ENCODE data around the gene COMMD7. TPM values are rescaled to one million over a fixed set of nuclear protein-coding genes. Genes with fewer than 3 reads are reported as not detected.
"Not testable (repeated sequence)": the region's sequence is repeated elsewhere in the genome, so short reads cannot be mapped to it uniquely, and the experiment has no call there.

COMMD7 gene
- polyA plus RNA-seq, 1 experiment, result 84.8 TPM

DNA sequence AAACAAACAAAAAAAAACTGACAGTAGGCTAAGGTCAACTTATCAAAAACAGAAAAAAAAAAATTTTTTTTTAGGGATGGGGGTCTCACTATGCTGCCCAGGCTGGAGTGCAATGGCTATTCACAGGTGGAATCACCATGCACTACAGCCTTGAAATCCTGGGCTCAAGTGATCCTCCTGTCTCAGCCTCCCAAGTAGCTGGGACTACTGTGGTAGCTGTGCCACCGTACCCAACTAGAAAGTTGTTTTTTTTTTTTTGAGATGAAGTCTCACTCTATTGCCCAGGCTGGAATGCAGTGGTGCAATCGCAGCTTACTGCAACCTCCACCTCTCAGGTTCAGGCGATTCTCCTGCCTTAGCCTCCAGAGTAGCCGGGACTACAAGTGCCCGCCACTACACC lies 2.1 kb downstream of the COMMD7 start:
- TF ChIP-seq, protein P1, sequence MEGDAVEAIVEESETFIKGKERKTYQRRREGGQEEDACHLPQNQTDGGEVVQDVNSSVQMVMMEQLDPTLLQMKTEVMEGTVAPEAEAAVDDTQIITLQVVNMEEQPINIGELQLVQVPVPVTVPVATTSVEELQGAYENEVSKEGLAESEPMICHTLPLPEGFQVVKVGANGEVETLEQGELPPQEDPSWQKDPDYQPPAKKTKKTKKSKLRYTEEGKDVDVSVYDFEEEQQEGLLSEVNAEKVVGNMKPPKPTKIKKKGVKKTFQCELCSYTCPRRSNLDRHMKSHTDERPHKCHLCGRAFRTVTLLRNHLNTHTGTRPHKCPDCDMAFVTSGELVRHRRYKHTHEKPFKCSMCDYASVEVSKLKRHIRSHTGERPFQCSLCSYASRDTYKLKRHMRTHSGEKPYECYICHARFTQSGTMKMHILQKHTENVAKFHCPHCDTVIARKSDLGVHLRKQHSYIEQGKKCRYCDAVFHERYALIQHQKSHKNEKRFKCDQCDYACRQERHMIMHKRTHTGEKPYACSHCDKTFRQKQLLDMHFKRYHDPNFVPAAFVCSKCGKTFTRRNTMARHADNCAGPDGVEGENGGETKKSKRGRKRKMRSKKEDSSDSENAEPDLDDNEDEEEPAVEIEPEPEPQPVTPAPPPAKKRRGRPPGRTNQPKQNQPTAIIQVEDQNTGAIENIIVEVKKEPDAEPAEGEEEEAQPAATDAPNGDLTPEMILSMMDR (IDR thresholded peaks at IDR 0.05; ENCODE audit: low read depth, low read length), result no peak
- POLR2A ChIA-PET, result no interaction called here

DNA sequence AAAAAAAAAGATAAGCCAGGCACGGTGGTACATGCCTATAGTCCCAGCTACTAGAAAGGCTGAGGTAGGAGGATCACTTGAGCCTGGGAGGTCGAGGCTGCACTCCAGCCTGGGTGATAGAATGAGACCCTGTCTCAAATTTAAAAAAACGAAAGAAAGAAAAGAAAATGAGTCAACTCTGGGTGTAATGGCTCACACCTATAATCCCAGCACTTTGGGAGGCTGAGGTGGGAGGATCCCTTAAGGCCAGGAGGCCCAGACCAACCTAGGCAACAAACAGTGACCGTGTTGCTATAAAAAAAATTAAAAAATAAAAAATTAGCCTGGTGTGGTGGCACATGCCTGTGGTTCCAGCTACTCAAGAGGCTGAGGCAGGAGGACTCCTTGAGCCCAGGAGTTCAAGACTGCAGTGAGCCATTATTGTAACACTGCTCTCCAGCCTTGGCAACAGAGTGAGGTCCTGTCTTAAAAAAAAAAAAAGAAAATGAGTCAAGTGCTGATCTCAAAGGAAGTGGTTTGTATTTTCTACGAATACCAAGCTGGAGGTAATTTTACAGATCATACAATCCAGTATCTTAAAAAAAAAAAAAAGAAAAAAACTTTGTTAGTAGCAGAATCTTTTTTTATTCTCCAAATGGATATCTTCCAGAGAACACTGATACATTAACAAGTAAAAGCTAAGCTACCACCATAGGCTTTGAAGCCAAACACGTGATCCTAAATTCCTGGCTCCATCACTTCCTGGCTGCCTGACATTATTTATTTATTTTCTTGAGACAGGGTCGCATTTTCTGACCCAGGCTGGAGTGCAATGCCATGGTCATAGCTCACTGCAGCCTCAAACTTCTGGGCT lies 5.7 kb downstream of the COMMD7 start:
- Histone ChIP-seq H3K4me3 (ENCODE audit: low read depth, low read length) (no peak overlapping the region), H3K27ac (ENCODE audit: low read depth, low read length) (peak overlapping the region; percentile 78), H3K9me3 (ENCODE audit: control insufficient read depth, insufficient read depth, low read length) (no peaks in the 10 kb centered on the region), H3K27me3 (ENCODE audit: control insufficient read depth, insufficient read depth, low read length) (no peaks in the 10 kb centered on the region)
- peak; percentile 65 for DNase-seq (ENCODE audit: low read depth, low spot score)
- ChIA-PET CTCF (interaction anchor here (0.7 to 2.1 kb wide), 3 partner anchors 41 to 63 kb away, joined by 3 to 6 read pairs (median 6); partner anchors contain the start of gene C20orf203), POLR2A (interaction anchor here (0.7 to 1.2 kb wide), 3 partner anchors 25 to 215 kb away, joined by 3 to 5 read pairs (median 3); no protein-coding TSS in a partner anchor)
- TF ChIP-seq, protein P1 (IDR thresholded peaks at IDR 0.05; ENCODE audit: low read depth, low read length), result no peak

More for the DNA sequence above, 2.1 kb downstream of the COMMD7 start:
- H3K27ac ChIP-seq (ENCODE audit: low read depth, low read length), result no peak overlapping the region
- no peaks in the 10 kb centered on the region for H3K9me3 ChIP-seq (ENCODE audit: control insufficient read depth, insufficient read depth, low read length)
- no peak for DNase-seq (ENCODE audit: low read depth, low spot score)
- H3K4me3 ChIP-seq (ENCODE audit: low read depth, low read length), result no peak overlapping the region
- no peaks in the 10 kb centered on the region for H3K27me3 ChIP-seq (ENCODE audit: control insufficient read depth, insufficient read depth, low read length)
- CTCF ChIA-PET, result interaction anchor here (0.7 kb wide), 1 partner anchor 25 kb away, joined by 3 read pairs; no protein-coding TSS in a partner anchor

DNA sequence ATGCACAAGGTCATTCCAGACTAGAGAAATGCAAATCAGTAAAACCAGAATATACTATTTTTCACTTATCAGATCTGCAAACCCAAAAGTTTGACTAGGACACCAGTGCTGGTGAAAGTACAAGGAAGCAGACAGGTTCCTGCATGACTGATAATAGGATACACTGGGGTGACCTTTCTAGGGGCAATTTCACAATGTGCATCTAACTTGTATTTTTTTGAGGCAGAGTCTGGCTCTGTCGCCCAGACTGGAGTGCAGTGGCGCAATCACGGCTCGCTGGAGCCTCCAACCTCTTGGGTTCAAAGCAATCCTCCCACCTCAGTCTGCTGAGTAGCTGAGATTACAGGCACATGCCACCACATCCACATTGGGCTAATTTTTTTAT lies 11.4 kb downstream of the COMMD7 start:
- Histone ChIP-seq H3K4me3 (ENCODE audit: low read depth, low read length) (no peak overlapping the region), H3K27me3 (ENCODE audit: control insufficient read depth, insufficient read depth, low read length) (no peaks in the 10 kb centered on the region), H3K9me3 (ENCODE audit: control insufficient read depth, insufficient read depth, low read length) (no peaks in the 10 kb centered on the region), H3K27ac (ENCODE audit: low read depth, low read length) (peak overlapping the region; percentile 73)
- TF ChIP-seq, protein P1 (IDR thresholded peaks at IDR 0.05; ENCODE audit: low read depth, low read length), result no peak
- DNase-seq (ENCODE audit: low read depth, low spot score), result no peak
- POLR2A ChIA-PET, result interaction anchor here (0.6 kb wide), 1 partner anchor 19 kb away, joined by 9 read pairs; no protein-coding TSS in a partner anchor
- CTCF ChIA-PET, result no interaction called here

DNA sequence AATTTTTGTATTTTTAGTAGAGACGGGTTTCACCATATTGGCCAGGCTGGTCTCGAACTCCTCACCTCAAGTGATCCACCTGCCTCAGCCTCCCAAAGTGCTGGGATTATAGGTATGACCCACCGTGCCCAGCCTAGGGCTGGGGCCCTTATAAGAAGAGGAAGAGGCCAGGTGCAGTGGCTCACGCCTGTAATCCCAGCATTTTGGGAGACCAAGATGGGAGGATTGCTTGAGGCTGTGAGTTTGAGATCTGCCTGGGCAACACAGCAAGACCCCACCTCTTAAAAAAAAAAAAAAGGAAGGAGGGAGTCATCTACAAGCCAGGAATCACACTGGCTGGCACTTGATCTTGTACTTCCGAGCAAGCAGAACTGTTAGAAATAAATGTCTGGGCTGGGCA lies 13.9 kb downstream of the COMMD7 start:
- H3K27me3 ChIP-seq (ENCODE audit: control insufficient read depth, insufficient read depth, low read length); H3K9me3 ChIP-seq (ENCODE audit: control insufficient read depth, insufficient read depth, low read length); POLR2A ChIA-PET; H3K4me3 ChIP-seq (ENCODE audit: low read depth, low read length); H3K27ac ChIP-seq (ENCODE audit: low read depth, low read length); DNase-seq (ENCODE audit: low read depth, low spot score); CTCF ChIA-PET: not testable (repeated sequence)

DNA sequence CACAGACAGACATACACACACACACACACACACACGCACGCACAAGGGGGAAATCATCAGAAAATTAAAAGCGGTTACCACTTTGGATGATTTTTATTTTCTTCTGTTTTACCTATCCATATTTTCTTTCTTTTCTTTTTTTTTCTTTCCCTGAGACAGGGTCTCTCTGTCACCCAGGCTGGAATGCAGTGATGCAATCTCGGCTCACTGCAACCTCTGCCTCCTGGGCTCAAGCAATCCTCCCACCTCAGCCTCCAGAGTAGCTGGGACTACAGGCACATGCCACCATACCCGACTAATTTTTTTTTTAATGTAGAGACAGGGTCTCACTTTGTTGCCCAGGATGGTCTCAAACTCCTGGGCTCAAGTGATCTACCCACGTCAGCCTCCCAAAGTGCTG lies 14.8 kb downstream of the COMMD7 start:
- DNase-seq (ENCODE audit: low read depth, low spot score); H3K27ac ChIP-seq (ENCODE audit: low read depth, low read length); CTCF ChIA-PET; H3K27me3 ChIP-seq (ENCODE audit: control insufficient read depth, insufficient read depth, low read length); H3K9me3 ChIP-seq (ENCODE audit: control insufficient read depth, insufficient read depth, low read length); H3K4me3 ChIP-seq (ENCODE audit: low read depth, low read length): not testable (repeated sequence)
- POLR2A ChIA-PET, result interaction anchor here (1.1 kb wide), 1 partner anchor 15 kb away, joined by 4 read pairs; the partner anchor contains the start of gene COMMD7

DNA sequence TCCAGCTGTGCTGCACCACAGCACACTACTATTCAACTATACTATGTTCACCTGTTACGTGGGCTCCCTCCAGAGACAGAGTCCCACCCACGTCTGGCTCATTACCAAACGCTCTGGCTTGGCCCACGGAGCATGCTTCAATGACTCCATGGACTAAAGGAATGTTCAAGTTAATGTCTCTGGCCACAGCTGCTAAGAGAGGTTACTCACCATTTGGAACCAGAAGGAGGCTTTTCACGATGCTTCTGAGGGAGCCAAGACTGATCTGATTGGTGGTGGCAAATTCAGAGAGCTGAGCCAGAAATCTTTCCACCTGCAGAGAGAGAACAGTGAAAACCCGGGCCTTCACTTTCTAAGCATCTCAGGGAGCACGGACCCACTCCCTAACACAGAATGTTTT lies 15.6 kb downstream of the COMMD7 start:
- H3K27ac ChIP-seq (ENCODE audit: low read depth, low read length), result peak overlapping the region; percentile 34
- ChIA-PET POLR2A (interaction anchor here (1.1 kb wide), 1 partner anchor 16 kb away, joined by 4 read pairs; the partner anchor contains the start of gene COMMD7), CTCF (no interaction called here)
- DNase-seq (ENCODE audit: low read depth, low spot score), result peak; percentile 67
- H3K4me3 ChIP-seq (ENCODE audit: low read depth, low read length), result no peak overlapping the region
- no peaks in the 10 kb centered on the region for H3K9me3 ChIP-seq (ENCODE audit: control insufficient read depth, insufficient read depth, low read length)
- H3K27me3 ChIP-seq (ENCODE audit: control insufficient read depth, insufficient read depth, low read length), result no peaks in the 10 kb centered on the region
- TF ChIP-seq, protein P1 (IDR thresholded peaks at IDR 0.05; ENCODE audit: low read depth, low read length), result no peak
